GM15510 (cell line): ENCODE measurements around the gene TRAPPC8.

ENCODE experiments used
- POLR2A ChIP-seq: IDR thresholded peaks from 3 replicates; pipeline ENCODE4 v1.6.1; 2011; ENCODE audit warnings: borderline replicate concordance; ENCODE audit not compliant: insufficient read length; ENCODE audit errors: extremely low read depth

TRAPPC8 gene, protein sequence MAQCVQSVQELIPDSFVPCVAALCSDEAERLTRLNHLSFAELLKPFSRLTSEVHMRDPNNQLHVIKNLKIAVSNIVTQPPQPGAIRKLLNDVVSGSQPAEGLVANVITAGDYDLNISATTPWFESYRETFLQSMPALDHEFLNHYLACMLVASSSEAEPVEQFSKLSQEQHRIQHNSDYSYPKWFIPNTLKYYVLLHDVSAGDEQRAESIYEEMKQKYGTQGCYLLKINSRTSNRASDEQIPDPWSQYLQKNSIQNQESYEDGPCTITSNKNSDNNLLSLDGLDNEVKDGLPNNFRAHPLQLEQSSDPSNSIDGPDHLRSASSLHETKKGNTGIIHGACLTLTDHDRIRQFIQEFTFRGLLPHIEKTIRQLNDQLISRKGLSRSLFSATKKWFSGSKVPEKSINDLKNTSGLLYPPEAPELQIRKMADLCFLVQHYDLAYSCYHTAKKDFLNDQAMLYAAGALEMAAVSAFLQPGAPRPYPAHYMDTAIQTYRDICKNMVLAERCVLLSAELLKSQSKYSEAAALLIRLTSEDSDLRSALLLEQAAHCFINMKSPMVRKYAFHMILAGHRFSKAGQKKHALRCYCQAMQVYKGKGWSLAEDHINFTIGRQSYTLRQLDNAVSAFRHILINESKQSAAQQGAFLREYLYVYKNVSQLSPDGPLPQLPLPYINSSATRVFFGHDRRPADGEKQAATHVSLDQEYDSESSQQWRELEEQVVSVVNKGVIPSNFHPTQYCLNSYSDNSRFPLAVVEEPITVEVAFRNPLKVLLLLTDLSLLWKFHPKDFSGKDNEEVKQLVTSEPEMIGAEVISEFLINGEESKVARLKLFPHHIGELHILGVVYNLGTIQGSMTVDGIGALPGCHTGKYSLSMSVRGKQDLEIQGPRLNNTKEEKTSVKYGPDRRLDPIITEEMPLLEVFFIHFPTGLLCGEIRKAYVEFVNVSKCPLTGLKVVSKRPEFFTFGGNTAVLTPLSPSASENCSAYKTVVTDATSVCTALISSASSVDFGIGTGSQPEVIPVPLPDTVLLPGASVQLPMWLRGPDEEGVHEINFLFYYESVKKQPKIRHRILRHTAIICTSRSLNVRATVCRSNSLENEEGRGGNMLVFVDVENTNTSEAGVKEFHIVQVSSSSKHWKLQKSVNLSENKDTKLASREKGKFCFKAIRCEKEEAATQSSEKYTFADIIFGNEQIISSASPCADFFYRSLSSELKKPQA (N-terminal part only)

DNA sequence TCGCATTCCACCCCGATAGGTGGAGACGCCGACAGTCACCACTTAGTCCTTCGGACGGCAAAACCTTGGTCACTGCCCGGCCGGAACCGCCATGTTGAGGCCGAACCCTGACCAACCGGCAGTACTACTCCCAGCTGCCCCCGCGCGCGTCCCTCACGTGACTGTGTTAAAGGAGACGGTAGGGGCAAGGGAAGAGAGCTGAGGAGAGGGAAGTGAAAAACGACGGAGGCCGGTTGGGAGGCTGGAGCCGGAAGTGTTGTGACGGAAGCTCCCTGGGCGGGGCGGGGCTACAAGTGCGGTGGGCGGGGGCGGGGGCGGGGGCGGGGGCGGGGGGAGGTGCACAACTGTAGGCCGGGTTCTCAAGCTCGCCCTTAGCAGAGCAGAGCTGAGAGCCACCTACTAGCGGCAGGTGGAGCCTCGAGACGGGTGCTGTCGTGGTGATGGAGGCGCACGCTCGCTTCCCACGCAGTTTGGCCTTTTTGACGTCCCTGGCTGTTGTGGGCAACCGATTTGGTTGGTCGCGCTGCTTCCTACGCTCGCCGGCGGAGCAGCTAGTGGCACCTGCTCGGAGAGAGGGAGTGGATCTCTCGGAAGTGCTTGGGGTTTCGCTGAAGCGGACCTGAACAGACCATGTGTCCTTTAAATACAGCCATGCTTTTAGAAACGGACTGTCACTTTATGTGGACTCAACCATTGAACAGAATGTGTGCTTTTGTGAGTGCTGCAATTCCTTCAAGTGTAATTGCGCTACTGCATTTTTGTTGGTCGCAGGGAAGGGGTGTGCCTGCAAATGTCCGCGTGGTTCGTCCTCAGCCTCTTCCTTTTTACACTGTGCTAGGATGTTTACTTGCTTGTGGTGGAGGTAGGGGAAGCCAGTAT, at the start of gene TRAPPC8:
TSS of gene TRAPPC8 (minus strand) at position 130 of the 879 bp plus-strand sequence. CDS start 364 bp downstream, outside the sequence.
- TF ChIP-seq POLR2A = peak; percentile 70

- no peak for TF ChIP-seq POLR2A
Measured at GRCh38 chr18:31990823-31991222, 47.9 kb upstream of the TRAPPC8 start.

GRCh38 chr18:31983976-31984375, 41.0 kb upstream of the TRAPPC8 start:
- no peak for TF ChIP-seq POLR2A

GRCh38 chr18:31983020-31983419, 40.1 kb upstream of the TRAPPC8 start:
- TF ChIP-seq POLR2A = no peak

GRCh38 chr18:31980863-31981262, 37.9 kb upstream of the TRAPPC8 start:
- TF ChIP-seq POLR2A = no peak

- no peak for TF ChIP-seq POLR2A
Measured at GRCh38 chr18:31979714-31980113, 36.8 kb upstream of the TRAPPC8 start.

DNA sequence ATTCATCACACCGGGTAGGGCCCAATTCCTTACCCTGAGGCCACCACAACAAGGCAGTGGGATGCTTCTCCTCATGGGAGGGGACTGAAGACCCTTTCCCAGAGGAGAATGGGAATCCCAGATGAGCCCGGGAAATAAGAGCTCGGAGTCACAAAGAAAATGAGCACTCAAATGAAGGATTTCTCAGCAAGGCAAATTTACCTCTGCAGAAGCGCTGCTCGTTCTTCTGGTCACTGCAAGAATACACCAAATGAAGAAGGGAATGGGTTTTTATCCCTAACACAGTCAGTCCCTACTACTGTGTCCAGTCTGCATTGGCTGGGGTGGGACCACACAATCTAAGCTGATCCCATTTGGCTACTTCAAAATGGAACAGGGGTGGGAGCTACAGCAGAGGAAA, 35.7 kb upstream of the TRAPPC8 start:
- no peak for TF ChIP-seq POLR2A

- no peak for TF ChIP-seq POLR2A
Measured at GRCh38 chr18:31977270-31977872, 34.4 kb upstream of the TRAPPC8 start.

- no peak for TF ChIP-seq POLR2A
Measured at GRCh38 chr18:31976242-31976641, 33.3 kb upstream of the TRAPPC8 start.

- no peak for TF ChIP-seq POLR2A
Measured at GRCh38 chr18:31973929-31974546, 31.1 kb upstream of the TRAPPC8 start.

GRCh38 chr18:31970617-31971016, 27.7 kb upstream of the TRAPPC8 start:
- TF ChIP-seq POLR2A = no peak

GRCh38 chr18:31965316-31965970, 22.5 kb upstream of the TRAPPC8 start:
- TF ChIP-seq POLR2A = no peak

DNA sequence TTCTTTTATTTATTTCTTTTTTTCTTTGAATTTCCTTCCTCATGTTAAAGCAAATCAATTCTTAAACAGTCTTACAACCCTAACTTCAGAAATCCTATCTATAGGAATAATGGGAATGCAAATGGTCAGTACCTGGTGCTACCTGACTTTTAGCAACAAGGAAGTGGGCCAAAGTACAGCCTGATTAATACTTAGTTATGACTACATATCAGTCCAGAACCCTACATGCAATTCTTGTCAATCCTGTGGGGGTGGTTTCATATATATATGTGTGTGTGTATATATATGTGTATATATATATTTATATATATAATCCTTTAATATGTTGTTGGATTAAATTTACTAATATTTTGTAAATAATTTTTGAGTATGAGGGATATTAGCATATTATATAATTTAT, 14.8 kb upstream of the TRAPPC8 start:
- no peak for TF ChIP-seq POLR2A
